Fibroblast of lung (primary cell): ENCODE results near the gene UTS2B.

Experiments used
- EZH2 ChIP-seq: IDR thresholded peaks from 2 replicates; pipeline ENCODE4 v1.5.1; 2012; ENCODE audit warnings: low read length, control low read depth, mild to moderate bottlenecking; ENCODE audit errors: missing control alignments
- TF ChIP-seq, protein P1 (sequence below), 2 donors: IDR thresholded peaks in 1 of 2; conservative IDR thresholded peaks in 1 of 2; 1 replicate in 1 of 2; 2 replicates in 1 of 2; pipeline ENCODE4 v1.5.1; 2011 to 2012; ENCODE audit warnings: low read length in 2 of 2, control low read depth in 1 of 2, inconsistent platforms in 1 of 2, low read depth in 1 of 2, mild to moderate bottlenecking in 1 of 2

DNA sequence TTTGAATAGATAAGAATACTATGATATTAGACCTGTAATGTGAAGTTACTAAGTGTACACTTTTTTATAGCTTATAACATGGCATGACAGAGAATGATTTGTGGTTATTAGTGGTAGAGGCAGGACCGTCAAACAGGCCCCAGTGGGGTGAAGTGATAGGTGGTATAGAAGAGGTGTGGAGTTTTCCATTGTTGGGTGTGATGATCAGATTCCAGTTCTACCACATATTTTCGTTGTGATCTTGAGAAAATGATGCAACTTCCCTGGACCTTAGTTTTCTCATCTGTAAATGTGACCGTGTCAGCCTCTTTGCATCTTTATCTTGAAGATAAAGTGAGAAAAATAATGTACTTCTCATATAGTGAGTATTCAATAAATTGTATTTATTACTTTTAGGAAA, 30.3 kb upstream of the UTS2B start:
- TF ChIP-seq, protein P1, sequence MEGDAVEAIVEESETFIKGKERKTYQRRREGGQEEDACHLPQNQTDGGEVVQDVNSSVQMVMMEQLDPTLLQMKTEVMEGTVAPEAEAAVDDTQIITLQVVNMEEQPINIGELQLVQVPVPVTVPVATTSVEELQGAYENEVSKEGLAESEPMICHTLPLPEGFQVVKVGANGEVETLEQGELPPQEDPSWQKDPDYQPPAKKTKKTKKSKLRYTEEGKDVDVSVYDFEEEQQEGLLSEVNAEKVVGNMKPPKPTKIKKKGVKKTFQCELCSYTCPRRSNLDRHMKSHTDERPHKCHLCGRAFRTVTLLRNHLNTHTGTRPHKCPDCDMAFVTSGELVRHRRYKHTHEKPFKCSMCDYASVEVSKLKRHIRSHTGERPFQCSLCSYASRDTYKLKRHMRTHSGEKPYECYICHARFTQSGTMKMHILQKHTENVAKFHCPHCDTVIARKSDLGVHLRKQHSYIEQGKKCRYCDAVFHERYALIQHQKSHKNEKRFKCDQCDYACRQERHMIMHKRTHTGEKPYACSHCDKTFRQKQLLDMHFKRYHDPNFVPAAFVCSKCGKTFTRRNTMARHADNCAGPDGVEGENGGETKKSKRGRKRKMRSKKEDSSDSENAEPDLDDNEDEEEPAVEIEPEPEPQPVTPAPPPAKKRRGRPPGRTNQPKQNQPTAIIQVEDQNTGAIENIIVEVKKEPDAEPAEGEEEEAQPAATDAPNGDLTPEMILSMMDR (conservative IDR thresholded peaks at IDR 0.05 in 1 of 2, IDR thresholded peaks at IDR 0.05 in 1 of 2; ENCODE audit: low read depth in 1 of 2, low read length in 2 of 2) = no peak
- TF ChIP-seq EZH2 = no peak
